ENCODE results near the gene ERP44.
"Not testable (repeated sequence)": the region's sequence is repeated elsewhere in the genome, so short reads cannot be mapped to it uniquely, and the experiment has no call there.

DNA sequence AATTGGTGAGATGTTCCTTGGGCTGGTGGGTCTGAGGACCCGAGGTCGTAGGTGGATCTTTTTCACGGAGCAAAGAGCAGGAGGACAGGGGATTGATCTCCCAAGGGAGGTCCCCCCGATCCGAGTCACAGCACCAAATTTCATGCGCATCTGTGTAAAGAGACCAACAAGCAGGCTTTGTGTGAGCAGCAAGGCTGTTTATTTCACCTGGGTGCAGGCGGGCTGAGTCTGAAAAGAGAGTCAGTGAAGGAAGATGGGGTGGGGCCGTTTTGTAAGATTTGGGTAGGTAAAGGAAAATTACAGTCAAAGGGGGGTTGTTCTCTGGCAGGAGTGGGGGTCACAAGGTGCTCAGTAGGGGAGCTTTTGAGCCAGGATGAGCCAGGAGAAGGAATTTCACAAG, 47.2 kb upstream of the ERP44 start:
- TF ChIP-seq, protein P1, sequence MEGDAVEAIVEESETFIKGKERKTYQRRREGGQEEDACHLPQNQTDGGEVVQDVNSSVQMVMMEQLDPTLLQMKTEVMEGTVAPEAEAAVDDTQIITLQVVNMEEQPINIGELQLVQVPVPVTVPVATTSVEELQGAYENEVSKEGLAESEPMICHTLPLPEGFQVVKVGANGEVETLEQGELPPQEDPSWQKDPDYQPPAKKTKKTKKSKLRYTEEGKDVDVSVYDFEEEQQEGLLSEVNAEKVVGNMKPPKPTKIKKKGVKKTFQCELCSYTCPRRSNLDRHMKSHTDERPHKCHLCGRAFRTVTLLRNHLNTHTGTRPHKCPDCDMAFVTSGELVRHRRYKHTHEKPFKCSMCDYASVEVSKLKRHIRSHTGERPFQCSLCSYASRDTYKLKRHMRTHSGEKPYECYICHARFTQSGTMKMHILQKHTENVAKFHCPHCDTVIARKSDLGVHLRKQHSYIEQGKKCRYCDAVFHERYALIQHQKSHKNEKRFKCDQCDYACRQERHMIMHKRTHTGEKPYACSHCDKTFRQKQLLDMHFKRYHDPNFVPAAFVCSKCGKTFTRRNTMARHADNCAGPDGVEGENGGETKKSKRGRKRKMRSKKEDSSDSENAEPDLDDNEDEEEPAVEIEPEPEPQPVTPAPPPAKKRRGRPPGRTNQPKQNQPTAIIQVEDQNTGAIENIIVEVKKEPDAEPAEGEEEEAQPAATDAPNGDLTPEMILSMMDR (IDR thresholded peaks at IDR 0.05) = not testable (repeated sequence)
- TF ChIP-seq POLR2A (IDR thresholded peaks at IDR 0.05) = not testable (repeated sequence)

Measured in breast epithelium (tissue), 3 donors.